ENCODE data around the gene TCF23. TPM values are rescaled to one million over a fixed set of nuclear protein-coding genes. Genes with fewer than 3 reads are reported as not detected.

The TCF23 gene
- total RNA-seq, 1 experiment from 2014 or later, result not detected

- H3K27me3 ChIP-seq (replicated peaks; ENCODE audit: insufficient read depth, low read depth, low read length, poor library complexity), result no peaks in the 10 kb centered on the region
- ChIA-PET POLR2A (ENCODE audit: low non-redundant PET) (no interaction called here), CTCF (interaction anchor here (0.6 to 0.8 kb wide), 3 partner anchors 17 to 1681 kb away, joined by 3 to 4 read pairs (median 3); no protein-coding TSS in a partner anchor)
- no peak overlapping the region for H3K4me3 ChIP-seq (ENCODE audit: low read depth, low read length, poor library complexity, severe bottlenecking)
- DNase-seq (ENCODE audit: low spot score), result no peak
- TF ChIP-seq EZH2 (IDR thresholded peaks at IDR 0.05; ENCODE audit: borderline replicate concordance, low read depth, low read length, poor library complexity, severe bottlenecking) (no peak), CTCF (conservative IDR thresholded peaks at IDR 0.05; ENCODE audit: low read depth, low read length) (no peak)
- no peaks in the 10 kb centered on the region for H3K36me3 ChIP-seq (ENCODE audit: insufficient read depth, low read length, poor library complexity, severe bottlenecking)
- H3K4me1 ChIP-seq (ENCODE audit: insufficient read depth, low read length, poor library complexity, severe bottlenecking), result peaks cover 19% of the 10 kb centered on the region
- no peak overlapping the region for H3K27ac ChIP-seq (ENCODE audit: low read depth, low read length, poor library complexity, severe bottlenecking)
- BruUV-seq (replicated peaks), result no TSS peak
- intact Hi-C loops (cut with micrococcal nuclease; ENCODE audit: unreplicated experiment), result no loop called here
- H3K9me3 ChIP-seq (ENCODE audit: low read depth, low read length, poor library complexity, severe bottlenecking), result no peaks in the 10 kb centered on the region
Observed at GRCh38 chr2:27186613-27187345, 38.0 kb downstream of the TCF23 start.

- no TSS peak for BruUV-seq (replicated peaks)
- no peak for DNase-seq (ENCODE audit: low spot score)
- Histone ChIP-seq H3K27me3 (replicated peaks; ENCODE audit: insufficient read depth, low read depth, low read length, poor library complexity) (no peaks in the 10 kb centered on the region), H3K9me3 (ENCODE audit: low read depth, low read length, poor library complexity, severe bottlenecking) (no peaks in the 10 kb centered on the region), H3K27ac (ENCODE audit: low read depth, low read length, poor library complexity, severe bottlenecking) (no peak overlapping the region), H3K36me3 (ENCODE audit: insufficient read depth, low read length, poor library complexity, severe bottlenecking) (no peaks in the 10 kb centered on the region), H3K4me1 (ENCODE audit: insufficient read depth, low read length, poor library complexity, severe bottlenecking) (peaks cover 28% of the 10 kb centered on the region), H3K4me3 (ENCODE audit: low read depth, low read length, poor library complexity, severe bottlenecking) (no peak overlapping the region)
- no peak for TF ChIP-seq CTCF (conservative IDR thresholded peaks at IDR 0.05; ENCODE audit: low read depth, low read length)
- TF ChIP-seq EZH2 (IDR thresholded peaks at IDR 0.05; ENCODE audit: borderline replicate concordance, low read depth, low read length, poor library complexity, severe bottlenecking), result no peak
- ChIA-PET CTCF (no interaction called here), POLR2A (ENCODE audit: low non-redundant PET) (no interaction called here)
- intact Hi-C loops (cut with micrococcal nuclease; ENCODE audit: unreplicated experiment), result loop anchor here (5.0 kb wide), 1 partner anchor 228 kb away; no protein-coding TSS in a partner anchor
Observed at GRCh38 chr2:27189989-27190388, 41.2 kb downstream of the TCF23 start.

- no peaks in the 10 kb centered on the region for H3K27me3 ChIP-seq (replicated peaks; ENCODE audit: insufficient read depth, low read depth, low read length, poor library complexity)
- peaks cover 22% of the 10 kb centered on the region for H3K4me1 ChIP-seq (ENCODE audit: insufficient read depth, low read length, poor library complexity, severe bottlenecking)
- CTCF ChIA-PET, result interaction anchor here (0.5 to 1.9 kb wide), 17 partner anchors 15 to 232 kb away, joined by 3 to 15 read pairs (median 4); no protein-coding TSS in a partner anchor
- no peaks in the 10 kb centered on the region for H3K9me3 ChIP-seq (ENCODE audit: low read depth, low read length, poor library complexity, severe bottlenecking)
- peak; percentile 88 for DNase-seq (ENCODE audit: low spot score)
- intact Hi-C loops (cut with micrococcal nuclease; ENCODE audit: unreplicated experiment), result loop anchor here (1.0 to 5.0 kb wide), 2 partner anchors 93 to 229 kb away; no protein-coding TSS in a partner anchor
- TF ChIP-seq CTCF (conservative IDR thresholded peaks at IDR 0.05; ENCODE audit: low read depth, low read length) (peak; percentile 87), EZH2 (IDR thresholded peaks at IDR 0.05; ENCODE audit: borderline replicate concordance, low read depth, low read length, poor library complexity, severe bottlenecking) (no peak)
- peak overlapping the region; percentile 14 for H3K27ac ChIP-seq (ENCODE audit: low read depth, low read length, poor library complexity, severe bottlenecking)
- POLR2A ChIA-PET (ENCODE audit: low non-redundant PET), result interaction anchor here (0.6 kb wide), 2 partner anchors 97 to 623 kb away, joined by 3 read pairs; no protein-coding TSS in a partner anchor
- no TSS peak for BruUV-seq (replicated peaks)
- H3K4me3 ChIP-seq (ENCODE audit: low read depth, low read length, poor library complexity, severe bottlenecking), result no peak overlapping the region
- H3K36me3 ChIP-seq (ENCODE audit: insufficient read depth, low read length, poor library complexity, severe bottlenecking), result no peaks in the 10 kb centered on the region
Observed at GRCh38 chr2:27191070-27191829, 42.4 kb downstream of the TCF23 start.

Measured in A673 (cell line).